Muscle of arm (tissue), 14 donors: ENCODE data around the gene H3-3A. TPM values are rescaled to one million over a fixed set of nuclear protein-coding genes. Genes with fewer than 3 reads are reported as not detected.
A peak's percentile ranks its signal among the peaks of the same experiment; 100 is the strongest.

Experiments used
- DNase-seq: peaks from one replicate; pipeline ENCODE4 v3.0.0-alpha.2; 2013
- long read RNA-seq, 11 donors: transcript quantifications; one replicate each; lab custom pipeline, GENCODE V29; 2026
- polyA plus RNA-seq, 12 donors: library from polyadenylated mRNA; unstranded; fragments of 120-200 nt; gene quantifications; one replicate each; pipeline ENCODE4 v1.2.1, GENCODE V29; 2013; ENCODE audit not compliant: insufficient read length in 12 of 12

Gene H3-3A
- 1,000 to 10,000 TPM in 1 of 12 donors, 100 to 1,000 TPM in 10, not detected in 1; 589 to 1,309 (median 768) TPM for polyA plus RNA-seq
- long read RNA-seq, donor 1, transcript H3F3A-201 (3 exons, 1,308 nt) = minor isoform, 75 of 1,251 reads
- long read RNA-seq, donor 1, transcript H3F3A-202 (3 exons, 1,863 nt) = minor isoform, 16 of 1,251 reads
- long read RNA-seq, donor 1, transcript H3F3A-203 (4 exons, 1,088 nt) = major isoform, 672 of 1,251 reads
- long read RNA-seq, donor 1, partial matches to known transcripts = 456 of 1,251 reads
- long read RNA-seq, donor 1, other reads (novel, unspliced or antisense) = 32 of 1,251 reads
- long read RNA-seq, donor 2, transcript H3F3A-201 (3 exons, 1,308 nt) = minor isoform, 52 of 813 reads
- long read RNA-seq, donor 2, transcript H3F3A-202 (3 exons, 1,863 nt) = minor isoform, 17 of 813 reads
- long read RNA-seq, donor 2, transcript H3F3A-203 (4 exons, 1,088 nt) = major isoform, 462 of 813 reads
- long read RNA-seq, donor 2, partial matches to known transcripts = 253 of 813 reads
- long read RNA-seq, donor 2, other reads (novel, unspliced or antisense) = 28 of 813 reads
- long read RNA-seq, donor 3, transcript H3F3A-201 (3 exons, 1,308 nt) = minor isoform, 29 of 423 reads
- long read RNA-seq, donor 3, transcript H3F3A-203 (4 exons, 1,088 nt) = major isoform, 229 of 423 reads
- long read RNA-seq, donor 3, partial matches to known transcripts = 156 of 423 reads
- long read RNA-seq, donor 3, other reads (novel, unspliced or antisense) = 6 of 423 reads
- long read RNA-seq, donor 4, transcript H3F3A-203 (4 exons, 1,088 nt) = major isoform, 172 of 429 reads
- long read RNA-seq, donor 4, transcript H3F3A-201 (3 exons, 1,308 nt) = minor isoform, 33 of 429 reads
- long read RNA-seq, donor 4, partial matches to known transcripts = 215 of 429 reads
- long read RNA-seq, donor 4, other reads (novel, unspliced or antisense) = 7 of 429 reads
- long read RNA-seq, donor 5, transcript H3F3A-203 (4 exons, 1,088 nt) = major isoform, 407 of 576 reads
- long read RNA-seq, donor 5, transcript H3F3A-202 (3 exons, 1,863 nt) = minor isoform, 8 of 576 reads
- long read RNA-seq, donor 5, transcript H3F3A-201 (3 exons, 1,308 nt) = minor isoform, 23 of 576 reads
- long read RNA-seq, donor 5, partial matches to known transcripts = 122 of 576 reads
- long read RNA-seq, donor 5, other reads (novel, unspliced or antisense) = 15 of 576 reads
- long read RNA-seq, donor 6, transcript H3F3A-201 (3 exons, 1,308 nt) = minor isoform, 40 of 505 reads
- long read RNA-seq, donor 6, transcript H3F3A-202 (3 exons, 1,863 nt) = minor isoform, 6 of 505 reads
- long read RNA-seq, donor 6, transcript H3F3A-203 (4 exons, 1,088 nt) = major isoform, 272 of 505 reads
- long read RNA-seq, donor 6, partial matches to known transcripts = 175 of 505 reads
- long read RNA-seq, donor 6, other reads (novel, unspliced or antisense) = 11 of 505 reads
- long read RNA-seq, donor 7, transcript H3F3A-202 (3 exons, 1,863 nt) = minor isoform, 6 of 464 reads
- long read RNA-seq, donor 7, transcript H3F3A-201 (3 exons, 1,308 nt) = minor isoform, 21 of 464 reads
- long read RNA-seq, donor 7, transcript H3F3A-203 (4 exons, 1,088 nt) = major isoform, 260 of 464 reads
- long read RNA-seq, donor 7, partial matches to known transcripts = 171 of 464 reads
- long read RNA-seq, donor 7, other reads (novel, unspliced or antisense) = 6 of 464 reads
- long read RNA-seq, donor 8, transcript H3F3A-201 (3 exons, 1,308 nt) = minor isoform, 17 of 546 reads
- long read RNA-seq, donor 8, transcript H3F3A-202 (3 exons, 1,863 nt) = minor isoform, 6 of 546 reads
- long read RNA-seq, donor 8, transcript H3F3A-203 (4 exons, 1,088 nt) = major isoform, 378 of 546 reads
- long read RNA-seq, donor 8, partial matches to known transcripts = 134 of 546 reads
- long read RNA-seq, donor 8, other reads (novel, unspliced or antisense) = 11 of 546 reads
- long read RNA-seq, donor 9, transcript H3F3A-203 (4 exons, 1,088 nt) = major isoform, 316 of 519 reads
- long read RNA-seq, donor 9, transcript H3F3A-201 (3 exons, 1,308 nt) = minor isoform, 24 of 519 reads
- long read RNA-seq, donor 9, partial matches to known transcripts = 156 of 519 reads
- long read RNA-seq, donor 9, other reads (novel, unspliced or antisense) = 19 of 519 reads
- long read RNA-seq, donor 10, transcript H3F3A-203 (4 exons, 1,088 nt) = major isoform, 294 of 423 reads
- long read RNA-seq, donor 10, transcript H3F3A-201 (3 exons, 1,308 nt) = minor isoform, 15 of 423 reads
- long read RNA-seq, donor 10, transcript H3F3A-202 (3 exons, 1,863 nt) = minor isoform, 9 of 423 reads
- long read RNA-seq, donor 10, partial matches to known transcripts = 93 of 423 reads
- long read RNA-seq, donor 10, other reads (novel, unspliced or antisense) = 12 of 423 reads
- long read RNA-seq, donor 11, transcript H3F3A-201 (3 exons, 1,308 nt) = minor isoform, 34 of 937 reads
- long read RNA-seq, donor 11, transcript H3F3A-203 (4 exons, 1,088 nt) = major isoform, 517 of 937 reads
- long read RNA-seq, donor 11, transcript H3F3A-202 (3 exons, 1,863 nt) = minor isoform, 5 of 937 reads
- long read RNA-seq, donor 11, partial matches to known transcripts = 367 of 937 reads
- long read RNA-seq, donor 11, other reads (novel, unspliced or antisense) = 14 of 937 reads

DNA sequence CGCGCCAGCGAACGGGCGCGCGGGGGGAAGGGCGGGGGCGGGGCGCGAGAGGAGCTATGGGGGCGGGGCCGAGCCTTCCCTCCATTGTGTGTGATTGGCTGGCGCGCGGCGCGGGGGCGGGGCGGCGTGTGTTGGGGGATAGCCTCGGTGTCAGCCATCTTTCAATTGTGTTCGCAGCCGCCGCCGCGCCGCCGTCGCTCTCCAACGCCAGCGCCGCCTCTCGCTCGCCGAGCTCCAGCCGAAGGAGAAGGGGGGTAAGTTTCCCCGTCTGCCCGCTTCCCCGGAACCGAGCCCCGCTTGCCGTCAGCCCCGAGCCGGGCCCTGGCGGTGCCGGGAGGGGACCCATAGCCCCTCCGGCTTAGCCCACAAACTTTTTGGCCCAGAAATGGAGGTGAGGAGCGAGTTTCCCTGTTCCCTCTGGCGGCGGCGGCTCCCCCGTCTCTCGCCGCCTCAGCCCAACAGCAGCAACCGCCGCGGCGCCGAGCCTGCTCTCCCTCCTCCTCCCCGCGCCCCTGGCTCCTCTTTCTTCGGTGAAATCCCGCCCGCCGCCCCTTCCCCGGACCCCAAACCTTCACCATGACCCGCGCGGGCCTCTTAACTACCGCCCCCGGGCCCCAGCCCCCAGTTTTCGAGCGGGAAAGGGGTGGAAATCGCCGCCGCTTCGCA lies at the start of gene H3-3A:
Gene H3-3A (plus strand): TSS at position 159 of the 666 bp plus-strand sequence. CDS start 1,636 bp downstream, outside the sequence.
- peak; percentile 96 for DNase-seq

DNA sequence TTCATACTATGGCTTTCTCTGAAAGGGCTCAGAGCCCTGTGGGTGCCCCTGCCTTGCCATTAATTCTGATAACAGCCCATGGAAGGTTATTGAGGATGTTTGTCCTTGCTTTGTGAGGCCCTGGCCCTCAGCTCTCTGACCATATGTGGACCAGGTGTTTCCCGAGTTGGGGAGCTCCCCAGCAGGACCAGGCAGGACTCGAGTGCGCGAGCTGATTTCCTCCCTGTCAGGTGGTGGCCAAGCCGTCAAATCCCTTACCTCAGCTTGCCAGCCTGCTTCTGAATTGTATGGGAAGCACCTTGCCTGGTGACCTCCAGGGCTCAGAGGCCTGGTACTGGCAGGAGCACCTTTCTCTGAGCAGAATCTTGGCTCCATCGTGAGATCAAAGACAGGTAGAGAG lies 45.4 kb upstream of the H3-3A start:
- DNase-seq = no peak

DNA sequence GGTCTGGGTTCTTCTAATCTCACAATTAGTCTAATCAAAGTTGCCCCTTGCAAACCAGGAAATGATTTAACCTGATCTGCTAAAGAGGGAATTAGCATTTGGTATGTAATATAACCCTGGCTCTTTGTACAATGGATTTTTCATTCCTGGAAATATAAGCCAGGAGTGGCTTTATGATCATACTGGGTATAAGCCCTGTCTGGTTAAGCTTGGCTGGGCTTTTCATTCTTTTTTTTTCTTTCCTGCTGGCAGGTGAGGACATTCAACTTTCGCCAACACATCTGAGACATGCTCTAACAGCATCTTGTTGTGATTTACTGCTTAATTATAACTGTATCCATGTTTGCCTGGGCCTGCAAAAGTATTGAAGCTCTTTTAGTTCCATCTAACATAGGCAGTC lies 42.9 kb upstream of the H3-3A start:
- no peak for DNase-seq

DNA sequence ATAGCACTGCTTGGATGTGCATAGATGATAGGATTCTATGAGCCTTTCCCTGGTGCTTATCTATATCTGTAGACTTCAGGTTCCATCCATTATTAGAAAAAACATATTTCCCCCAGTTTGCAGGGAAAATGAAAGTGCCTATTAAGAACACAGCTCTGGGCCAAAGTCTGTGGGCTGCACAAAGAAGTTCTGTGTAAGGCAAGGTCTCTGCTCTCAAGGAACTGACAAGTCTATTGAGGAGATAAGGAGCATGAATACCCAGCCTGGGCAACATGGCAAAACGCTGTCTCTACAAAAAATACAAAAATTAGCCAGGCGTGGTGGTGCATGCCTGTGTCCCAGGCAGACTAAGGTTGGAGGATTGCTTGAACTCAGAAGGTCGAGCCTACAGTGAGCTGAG lies 41.1 kb upstream of the H3-3A start:
- no peak for DNase-seq

DNA sequence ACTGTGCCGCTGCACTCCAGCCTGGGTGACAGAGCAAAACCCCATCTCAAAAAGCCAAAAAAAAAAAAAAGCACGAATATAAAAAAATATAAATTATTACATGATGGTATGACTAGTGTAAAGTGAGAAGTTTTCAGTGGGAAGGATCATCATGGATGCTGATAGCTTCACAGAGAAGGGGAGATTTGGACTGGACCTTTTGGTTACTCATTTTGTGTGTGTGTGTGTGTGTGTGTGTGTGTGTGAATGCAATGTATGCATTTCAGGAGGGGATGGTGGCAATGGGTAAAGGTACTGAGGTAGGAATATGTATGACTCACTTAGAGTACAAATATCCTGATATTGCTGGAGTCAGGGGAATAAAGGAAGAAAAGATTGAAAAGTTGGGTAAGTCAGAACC lies 40.7 kb upstream of the H3-3A start:
- DNase-seq = no peak

DNA sequence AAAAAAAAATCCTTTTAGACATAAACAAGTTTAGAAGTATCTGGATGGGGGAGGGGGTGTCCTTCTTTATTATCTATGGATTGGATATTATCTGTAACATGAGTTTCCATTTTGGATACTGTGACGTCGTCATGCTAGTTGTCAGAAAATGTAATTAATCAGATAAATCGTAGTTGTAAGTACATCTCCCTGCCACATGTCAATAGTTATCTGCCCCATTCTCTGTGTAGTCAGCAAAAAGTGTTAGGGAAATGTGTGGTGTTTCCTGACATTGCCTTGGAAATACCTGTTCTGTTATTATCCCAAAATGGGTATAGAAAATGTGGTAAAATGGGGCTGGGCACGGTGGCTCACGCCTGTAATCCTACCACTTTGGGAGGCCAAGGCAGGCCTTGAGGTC lies 38.8 kb upstream of the H3-3A start:
- DNase-seq = no peak

DNA sequence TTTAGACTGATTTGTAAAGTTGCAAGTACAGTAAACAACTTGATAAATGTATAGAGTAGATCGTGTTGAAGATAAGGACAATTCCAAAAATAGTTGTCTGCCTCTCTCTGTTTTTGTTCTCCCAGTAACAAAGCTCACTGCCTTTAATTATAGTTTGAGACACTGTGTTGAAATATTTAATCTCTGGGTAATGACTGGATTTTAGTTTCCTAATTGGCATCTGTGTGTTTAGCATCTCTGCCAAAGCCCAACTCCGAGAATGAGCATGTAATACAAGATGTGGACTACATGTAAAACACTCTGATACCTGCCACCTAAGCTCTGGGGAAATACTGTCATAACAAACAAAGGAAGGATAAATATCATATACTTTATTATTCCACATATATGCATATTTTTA lies 35.7 kb upstream of the H3-3A start:
- DNase-seq = no peak

DNA sequence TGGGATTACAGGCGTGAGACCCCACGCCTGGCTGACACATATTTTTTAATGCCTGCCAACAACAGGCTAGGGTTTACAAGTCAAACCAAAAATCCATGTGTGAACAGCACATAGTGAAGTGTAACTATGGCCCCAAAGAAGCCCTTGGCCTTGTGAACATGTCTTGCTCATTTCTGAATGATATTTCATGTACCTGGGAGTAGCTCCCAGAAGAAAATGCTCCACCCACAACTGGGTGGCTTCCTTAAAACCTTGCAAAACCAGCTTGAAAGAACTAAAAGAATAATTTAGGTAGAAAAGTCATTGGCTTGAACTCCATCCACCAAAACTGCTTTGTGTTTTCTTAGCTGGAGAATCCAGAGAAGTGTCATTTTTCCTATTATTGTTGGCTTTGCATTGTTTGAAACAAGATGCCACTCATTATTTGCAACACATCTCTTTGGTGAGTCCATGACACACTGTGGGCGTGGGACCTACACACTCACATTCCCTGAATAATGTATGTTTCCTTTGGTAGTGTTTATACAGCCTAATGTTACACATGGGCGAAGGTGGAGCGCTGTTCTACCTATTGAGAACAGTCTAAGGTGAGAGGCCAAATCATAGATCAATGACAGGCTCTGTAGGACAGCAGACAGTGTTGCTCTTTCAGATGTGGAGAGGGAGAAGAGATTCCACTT lies 34.8 kb upstream of the H3-3A start:
- DNase-seq = no peak

DNA sequence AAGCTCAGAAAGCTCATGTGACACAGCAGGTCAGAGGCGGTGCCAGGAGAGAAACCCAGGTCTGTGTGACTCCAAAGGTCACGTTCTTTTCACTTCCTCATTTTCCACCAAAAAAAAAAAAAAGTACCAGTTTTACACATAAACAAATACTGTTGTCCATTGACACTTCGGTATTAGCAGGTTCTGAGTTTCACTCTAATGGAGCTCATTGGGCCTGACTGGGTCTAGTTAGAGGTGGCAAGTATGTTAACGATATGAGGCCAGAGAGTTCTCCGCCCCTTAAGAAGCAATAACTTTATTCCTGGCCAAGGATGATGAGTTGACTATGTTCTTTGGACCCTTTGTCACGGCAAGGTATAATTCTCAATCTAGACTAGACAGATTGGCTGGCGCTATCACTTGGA lies 33.4 kb upstream of the H3-3A start:
- no peak for DNase-seq

DNA sequence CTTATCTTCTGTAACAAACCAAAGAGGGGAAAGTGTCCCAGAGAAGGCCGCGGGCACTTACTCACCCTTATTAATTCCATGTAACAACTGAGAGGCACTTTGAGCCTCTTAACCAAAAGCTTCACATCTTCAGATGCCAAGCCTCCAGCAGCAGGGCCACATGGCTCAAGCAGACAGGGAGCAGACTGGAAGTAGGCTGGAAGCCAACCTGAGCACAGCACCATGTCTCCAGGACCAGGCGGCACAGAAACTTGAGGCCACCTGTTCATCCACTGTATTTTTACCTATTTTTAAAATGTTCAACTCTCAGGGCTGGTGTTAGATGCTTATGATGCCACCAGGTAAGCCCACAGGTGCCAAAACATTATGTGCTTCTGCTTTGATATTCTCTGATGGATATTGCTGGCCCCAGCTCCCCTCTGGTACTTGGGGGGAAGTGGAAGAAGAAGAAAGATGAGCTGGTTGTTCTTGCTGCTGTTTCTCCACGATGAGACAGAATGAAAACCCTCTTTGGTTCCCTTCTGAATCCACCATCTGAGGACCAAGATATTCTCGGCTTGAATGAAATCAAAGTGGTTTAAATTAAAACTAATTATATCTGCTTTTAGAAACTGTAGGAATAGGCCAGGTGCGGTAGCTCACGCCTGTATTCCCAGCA lies 32.8 kb upstream of the H3-3A start:
- DNase-seq = no peak

DNA sequence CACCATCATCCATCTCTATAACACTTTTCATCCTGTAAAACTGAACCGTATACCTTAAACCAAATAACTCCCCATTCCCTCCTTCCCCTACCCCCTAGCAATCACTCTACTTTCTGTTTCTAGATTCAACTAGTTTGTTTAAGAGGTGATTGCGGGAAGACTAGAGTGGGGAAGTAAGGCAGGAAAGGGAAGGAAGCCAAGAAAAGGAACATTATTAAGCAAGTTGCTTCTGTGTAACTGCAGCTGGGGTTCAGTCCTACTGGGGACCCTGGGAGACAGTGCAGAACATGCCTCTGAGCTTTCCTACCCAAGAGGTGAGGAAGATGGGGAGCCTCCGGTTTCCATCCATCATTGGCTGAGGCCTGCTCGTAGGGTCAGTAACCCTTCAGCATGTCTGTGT lies 28.9 kb upstream of the H3-3A start:
- no peak for DNase-seq

DNA sequence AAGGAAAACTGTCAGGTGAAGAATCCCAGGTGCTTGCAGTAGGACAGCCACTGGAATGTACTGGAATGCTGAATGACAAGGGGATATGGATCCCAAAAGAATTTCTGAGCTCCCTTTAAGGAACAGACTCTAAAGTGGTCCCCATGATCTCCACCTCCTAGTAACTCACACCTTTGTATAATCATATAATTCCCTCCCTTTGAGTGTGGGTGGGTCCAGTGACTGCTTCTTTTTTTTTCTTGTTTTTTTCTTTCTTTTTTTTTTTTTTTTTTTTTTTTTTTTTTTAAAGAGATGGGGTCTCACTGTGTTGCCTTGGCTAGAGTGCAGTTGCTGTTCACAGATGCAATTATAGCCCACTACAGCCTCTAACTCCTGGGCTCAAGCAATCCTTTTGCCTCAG lies 28.5 kb upstream of the H3-3A start:
- DNase-seq = no peak

DNA sequence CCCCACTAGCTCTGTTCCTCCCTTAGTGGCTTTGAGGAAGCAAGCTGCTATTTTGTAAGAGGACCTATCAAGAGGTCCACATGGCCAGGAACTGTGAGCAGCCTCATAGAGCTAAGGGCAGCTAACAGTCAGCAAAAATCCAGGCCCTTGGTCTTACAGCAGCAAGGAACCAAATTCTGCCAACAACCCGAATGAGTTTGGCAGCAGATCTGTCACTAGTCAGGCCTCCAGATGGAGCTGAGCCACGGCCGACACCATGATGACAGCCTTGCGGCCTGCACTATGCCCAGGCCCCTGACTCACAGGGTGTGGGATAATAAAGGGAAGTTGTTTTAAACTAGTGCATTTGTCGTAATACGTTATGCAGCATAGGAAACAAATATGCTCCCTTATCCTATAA lies 28.0 kb upstream of the H3-3A start:
- peak; percentile 80 for DNase-seq

DNA sequence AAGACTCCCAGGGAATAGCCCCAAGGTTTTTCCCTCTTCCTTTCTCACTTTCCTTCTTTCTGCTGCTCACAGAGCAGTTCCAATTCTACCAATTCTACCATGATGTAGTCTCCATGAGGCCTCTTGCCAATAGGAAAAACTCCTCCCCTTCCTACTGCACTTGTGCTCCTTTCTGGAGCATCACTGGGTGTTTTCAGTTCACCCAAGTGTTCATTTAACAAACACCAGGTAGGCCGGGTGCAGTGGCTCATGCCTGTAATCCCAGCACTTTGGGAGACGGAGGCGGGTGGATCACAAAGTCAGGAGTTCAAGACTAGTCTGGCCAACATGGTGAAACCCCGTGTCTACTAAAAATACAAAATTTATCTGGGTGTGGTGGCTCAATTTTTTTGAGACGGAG lies 26.6 kb upstream of the H3-3A start:
- no peak for DNase-seq

DNA sequence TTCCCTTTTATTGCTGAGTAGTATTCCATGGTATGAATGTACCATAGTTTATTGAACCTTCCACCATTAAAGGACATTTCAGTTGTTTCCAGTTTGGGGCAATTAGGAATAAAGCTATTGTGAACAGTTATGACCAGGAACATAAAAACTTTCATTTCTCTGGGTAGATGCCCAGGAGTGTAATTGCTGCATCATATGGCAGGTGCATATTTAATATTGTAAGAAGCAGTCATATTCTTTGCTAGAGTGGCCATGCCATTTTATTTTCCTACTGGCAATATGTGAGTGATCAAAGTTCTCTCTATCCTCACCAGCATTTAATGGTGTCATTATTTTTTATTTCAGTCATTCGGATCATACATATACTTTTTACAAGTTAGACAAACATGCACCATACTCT lies 23.9 kb upstream of the H3-3A start:
- DNase-seq = no peak

DNA sequence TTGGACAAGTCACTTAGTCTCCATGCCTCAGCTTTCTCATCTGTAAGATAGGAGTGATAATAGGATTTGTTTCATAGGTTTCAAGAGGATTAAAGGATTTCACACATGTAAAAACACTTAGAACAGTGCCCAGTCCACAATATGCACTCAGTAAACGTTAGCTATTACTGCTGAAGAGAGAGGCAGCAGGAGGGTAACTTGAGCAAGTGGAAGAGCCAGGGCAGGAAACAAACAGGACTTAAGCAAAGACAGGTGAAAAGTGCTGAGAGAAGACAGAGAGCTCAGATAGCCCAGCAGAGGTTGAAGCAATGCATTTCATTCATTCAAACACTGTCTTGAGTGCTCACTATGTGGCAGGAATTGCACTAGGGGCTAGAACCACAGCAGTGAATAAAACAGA lies 21.1 kb upstream of the H3-3A start:
- DNase-seq = no peak

DNA sequence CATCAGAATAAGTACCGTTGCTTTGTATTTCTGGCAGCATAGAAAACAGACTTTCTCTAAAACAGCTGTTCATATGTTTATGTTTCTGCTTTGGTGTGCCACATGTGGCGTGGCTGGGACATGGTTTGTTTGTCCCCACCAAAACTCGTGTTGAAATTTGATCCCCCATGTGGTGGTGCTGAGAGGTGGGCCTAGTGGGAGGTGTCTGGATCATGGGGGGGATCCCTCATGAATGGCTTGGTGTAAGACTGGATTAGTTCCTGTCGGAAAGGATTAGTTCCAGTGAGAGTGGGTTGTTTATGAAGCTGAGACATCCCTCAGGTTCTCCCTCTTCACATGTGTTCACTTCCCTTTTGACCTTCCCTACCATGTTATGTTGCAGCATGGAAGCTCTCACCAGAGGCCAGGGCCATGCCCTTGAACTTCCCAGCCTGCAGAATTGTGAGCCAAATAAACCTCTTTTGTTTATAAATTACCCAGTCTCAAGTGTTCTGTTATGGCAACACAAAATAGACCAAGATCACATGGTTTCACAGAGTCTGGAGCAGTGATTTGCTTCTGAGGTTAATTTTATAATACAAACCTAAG lies 17.9 kb upstream of the H3-3A start:
- DNase-seq = no peak
